Endodermal cell (in vitro differentiated cells): ENCODE measurements around the gene PRKAR2B. TPM values are rescaled to one million over a fixed set of nuclear protein-coding genes. Genes with fewer than 3 reads are reported as not detected.

Source experiments
- DNase-seq: peaks from one replicate; pipeline ENCODE4 v3.0.0-alpha.2; 2017
- H3K27ac ChIP-seq: 2 replicates; pipeline ENCODE4 v1.5.1; 2013; ENCODE audit warnings: mild to moderate bottlenecking, low read depth, low read length, moderate library complexity
- H3K27me3 ChIP-seq: 2 replicates; pipeline ENCODE4 v1.6.1; 2013; ENCODE audit warnings: mild to moderate bottlenecking, low read length, moderate library complexity; ENCODE audit not compliant: insufficient read depth, control insufficient read depth, poor library complexity, severe bottlenecking
- H3K36me3 ChIP-seq: 2 replicates; pipeline ENCODE4 v1.7.0; 2013; ENCODE audit warnings: mild to moderate bottlenecking, low read length, moderate library complexity; ENCODE audit not compliant: control insufficient read depth, insufficient read depth
- H3K4me1 ChIP-seq: one replicate; pipeline ENCODE4 v1.7.0; 2013; ENCODE audit warnings: low read length; ENCODE audit not compliant: control insufficient read depth, insufficient read depth
- H3K4me3 ChIP-seq: 2 replicates; pipeline ENCODE4 v1.5.1; 2013; ENCODE audit warnings: mild to moderate bottlenecking, low read length, moderate library complexity
- H3K9ac ChIP-seq: 2 replicates; pipeline ENCODE4 v1.6.1; 2013; ENCODE audit warnings: mild to moderate bottlenecking, low read length, moderate library complexity; ENCODE audit not compliant: poor library complexity, severe bottlenecking; ENCODE audit errors: extremely low read depth
- H3K9me3 ChIP-seq: 2 replicates; pipeline ENCODE4 v1.6.1; 2013; ENCODE audit warnings: mild to moderate bottlenecking, low read length, moderate library complexity; ENCODE audit not compliant: control insufficient read depth
- H3K27ac Mint-ChIP-seq: 2 replicates; pipeline ENCODE4 v1.8.0; 2020; ENCODE audit warnings: mixed read lengths
- H3K27me3 Mint-ChIP-seq: 2 replicates; pipeline ENCODE4 v1.8.0; 2021; ENCODE audit warnings: mild to moderate bottlenecking, mixed read lengths; ENCODE audit not compliant: insufficient read depth
- H3K36me3 Mint-ChIP-seq: 2 replicates; pipeline ENCODE4 v1.8.0; 2020; ENCODE audit warnings: low read depth, mixed read lengths
- H3K4me1 Mint-ChIP-seq: 2 replicates; pipeline ENCODE4 v1.8.0; 2020; ENCODE audit warnings: mixed read lengths
- H3K4me3 Mint-ChIP-seq: 2 replicates; pipeline ENCODE4 v1.8.0; 2020; ENCODE audit warnings: mild to moderate bottlenecking, moderate library complexity, mixed read lengths
- H3K9me3 Mint-ChIP-seq: 2 replicates; pipeline ENCODE4 v1.8.0; 2020; ENCODE audit warnings: mild to moderate bottlenecking, mixed read lengths
- CTCF ChIP-seq: fragments of 200-600 bp; sonication (generic); conservative IDR thresholded peaks from 2 replicates; pipeline ENCODE4 v1.5.0; 2021; ENCODE audit warnings: antibody characterized with exemption, mild to moderate bottlenecking
- WGBS, 2 experiments: methylation state at CpG; one replicate each; pipeline versions ENCODE4 v1.1.5 to v1.1.7; 2013; ENCODE audit warnings: missing lambda C conversion rate in 2 of 2, mixed read lengths in 1 of 2; ENCODE audit not compliant: insufficient coverage in 1 of 2, insufficient read length in 1 of 2; 5-methylcytosine and 5-hydroxymethylcytosine counted together
- total RNA-seq, 2 donors: library from RNA; stranded (reverse); fragmentation: NEBNext Ultra II Directional in 1 of 2; extraction: Animal tissue kit (Norgen Biotek cat#: 25700) in 1 of 2; gene quantifications; 2 replicates in 1 of 2; 3 replicates in 1 of 2; pipeline ENCODE4 v1.2.1, GENCODE V29; 2021

Gene PRKAR2B
- total RNA-seq, 2 donors from 2014 or later = 7.3 to 10.2 TPM

GRCh38 chr7:107016312-107016711 lies 28.2 kb upstream of the PRKAR2B start:
- Mint-ChIP-seq H3K4me3 (no peak overlapping the region), H3K27me3 (no peaks in the 10 kb centered on the region), H3K9me3 (no peaks in the 10 kb centered on the region), H3K36me3 (no peaks in the 10 kb centered on the region), H3K27ac (no peak overlapping the region), H3K4me1 (no peaks in the 10 kb centered on the region)
- TF ChIP-seq CTCF = no peak
- no peak overlapping the region for H3K4me3 ChIP-seq
- 74% methylated on average over 4 of the region's 4 CpGs; no CpG with 5 or more reads in 1 of the 2 experiments for WGBS, 2 experiments
- no peak overlapping the region for H3K27ac ChIP-seq
- no peaks in the 10 kb centered on the region for H3K27me3 ChIP-seq
- no peaks in the 10 kb centered on the region for H3K4me1 ChIP-seq
- H3K36me3 ChIP-seq = no peaks in the 10 kb centered on the region
- H3K9me3 ChIP-seq = no peaks in the 10 kb centered on the region
- no peak overlapping the region for H3K9ac ChIP-seq
- DNase-seq = no peak

GRCh38 chr7:107017965-107018719 lies 26.4 kb upstream of the PRKAR2B start:
- no peak overlapping the region for H3K4me3 ChIP-seq
- H3K9ac ChIP-seq = no peak overlapping the region
- Mint-ChIP-seq H3K4me1 (no peaks in the 10 kb centered on the region), H3K4me3 (no peak overlapping the region), H3K36me3 (no peaks in the 10 kb centered on the region), H3K27me3 (no peaks in the 10 kb centered on the region), H3K27ac (no peak overlapping the region), H3K9me3 (no peaks in the 10 kb centered on the region)
- no peak for TF ChIP-seq CTCF
- no peaks in the 10 kb centered on the region for H3K36me3 ChIP-seq
- H3K27me3 ChIP-seq = no peaks in the 10 kb centered on the region
- 79 to 80% methylated on average over 1 to 2 of the region's 2 CpGs for WGBS, 2 experiments
- no peaks in the 10 kb centered on the region for H3K9me3 ChIP-seq
- DNase-seq = no peak
- H3K4me1 ChIP-seq = no peaks in the 10 kb centered on the region
- no peak overlapping the region for H3K27ac ChIP-seq

- Histone ChIP-seq H3K27me3 (no peaks in the 10 kb centered on the region), H3K4me3 (no peak overlapping the region), H3K4me1 (no peaks in the 10 kb centered on the region), H3K9ac (no peak overlapping the region), H3K27ac (no peak overlapping the region), H3K9me3 (no peaks in the 10 kb centered on the region), H3K36me3 (no peaks in the 10 kb centered on the region)
- H3K27me3 Mint-ChIP-seq = no peaks in the 10 kb centered on the region
- H3K9me3 Mint-ChIP-seq = peaks cover 8% of the 10 kb centered on the region
- no peaks in the 10 kb centered on the region for H3K36me3 Mint-ChIP-seq
- H3K27ac Mint-ChIP-seq = no peak overlapping the region
- DNase-seq = no peak
- WGBS, 2 experiments = 81 to 83% methylated on average over 5 of the region's 5 CpGs
- H3K4me3 Mint-ChIP-seq = no peak overlapping the region
- no peaks in the 10 kb centered on the region for H3K4me1 Mint-ChIP-seq
- no peak for TF ChIP-seq CTCF
These were observed 24.1 kb upstream of the PRKAR2B start for GRCh38 chr7:107020400-107020799.
